A549 treated with dexamethasone at 1 μM for 4 hours (cell line): ENCODE data around the gene AGFG2. TPM values are rescaled to one million over a fixed set of nuclear protein-coding genes. Genes with fewer than 3 reads are reported as not detected.

Experiments
- total RNA-seq: library from RNA; stranded (reverse); fragments of 200-300 nt; extraction: Qiagen RNA extraction; gene quantifications from 5 replicates; pipeline ENCODE4 v1.2.3, GENCODE V29; 2022

AGFG2 gene
- 29.4 to 57.4 TPM (median 50.2 TPM) in 5 replicates for total RNA-seq

GRCh38 chr7:100538654-100539435 is at the start of gene AGFG2:
Gene AGFG2, plus strand, starts transcription at chr7:100539203. Its CDS starts 144 bp downstream, at chr7:100539347.

GRCh38 chr7:100573691-100574361 is 34.8 kb downstream of the AGFG2 start, which contains the start of gene SAP25:
Gene SAP25, minus strand, starts transcription at chr7:100573900. Its CDS starts 158 bp downstream, at chr7:100573742.

GRCh38 chr7:100585511-100586265 is 46.7 kb downstream of the AGFG2 start, which contains the start of gene LRCH4:
Gene LRCH4, minus strand, starts transcription at chr7:100586129. Its CDS starts 29 bp downstream, at chr7:100586100.

GRCh38 chr7:100586266-100587025 is 47.4 kb downstream of the AGFG2 start, which contains the start of gene FBXO24:
Gene FBXO24, plus strand, starts transcription at chr7:100586328. Its CDS starts 298 bp downstream, at chr7:100586626.

GRCh38 chr7:100611983-100612729 is 73.2 kb downstream of the AGFG2 start, which contains the start of gene MOSPD3:
Gene MOSPD3, plus strand, starts transcription at chr7:100612540. Its CDS starts 252 bp downstream, at chr7:100612792.

Other genes with a start within 250 kb of the AGFG2 start
- gene SPDYE3, start 231.5 kb upstream of the AGFG2 start, total RNA-seq: not detected in 5 replicates
- gene PILRB, start 181.1 kb upstream of the AGFG2 start, total RNA-seq: 12.1 to 32.0 TPM (median 25.1 TPM) in 5 replicates
- 3.0 to 5.8 TPM (median 5.0 TPM) in 5 replicates for gene PILRA, start 165.7 kb upstream of the AGFG2 start, total RNA-seq
- 0.86 to 1.7 TPM (median 1.5 TPM) in 5 replicates for gene ZCWPW1, start 110.5 kb upstream of the AGFG2 start, total RNA-seq
- 37.5 to 52.8 TPM (median 47.6 TPM) in 5 replicates for gene MEPCE, start 109.4 kb upstream of the AGFG2 start, total RNA-seq
- 32.6 to 42.1 TPM (median 38.3 TPM) in 5 replicates for gene PPP1R35, start 102.7 kb upstream of the AGFG2 start, total RNA-seq
- gene SPACDR, start 74.9 kb upstream of the AGFG2 start, total RNA-seq: 0.47 to 1.1 TPM (median 0.89 TPM) in 5 replicates
- 49.8 to 72.0 TPM (median 61.8 TPM) in 5 replicates for gene TSC22D4, start 60.0 kb upstream of the AGFG2 start, total RNA-seq
- gene NYAP1, start 55.3 kb upstream of the AGFG2 start, total RNA-seq: 3.9 to 7.8 TPM (median 6.4 TPM) in 5 replicates
- gene SAP25, start 34.7 kb downstream of the AGFG2 start, total RNA-seq: 0.32 to 0.66 TPM (median 0.38 TPM) in 4 of 5 replicates, not detected in the other
- 10.2 to 19.5 TPM (median 15.7 TPM) in 5 replicates for gene LRCH4, start 46.9 kb downstream of the AGFG2 start, total RNA-seq
- 0.10 to 0.33 TPM (median 0.25 TPM) in 5 replicates for gene FBXO24, start 47.1 kb downstream of the AGFG2 start, total RNA-seq
- 6.8 to 10.9 TPM (median 8.8 TPM) in 5 replicates for gene PCOLCE, start 63.2 kb downstream of the AGFG2 start, total RNA-seq
- 15.5 to 21.8 TPM (median 20.2 TPM) in 5 replicates for gene MOSPD3, start 73.3 kb downstream of the AGFG2 start, total RNA-seq
- gene TFR2, start 102.3 kb downstream of the AGFG2 start, total RNA-seq: 1.9 to 2.7 TPM (median 2.4 TPM) in 5 replicates
- gene ACTL6B, start 117.2 kb downstream of the AGFG2 start, total RNA-seq: not detected in 5 replicates
- 159 to 275 TPM (median 264 TPM) in 5 replicates for gene GNB2, start 134.5 kb downstream of the AGFG2 start, total RNA-seq
- gene GIGYF1, start 155.0 kb downstream of the AGFG2 start, total RNA-seq: 8.9 to 19.9 TPM (median 15.2 TPM) in 5 replicates
- 69.0 to 94.3 TPM (median 86.0 TPM) in 5 replicates for gene POP7, start 166.9 kb downstream of the AGFG2 start, total RNA-seq
- gene EPO, start 181.3 kb downstream of the AGFG2 start, total RNA-seq: 0.06 TPM in 1 of 5 replicates, not detected in the others
- not detected in 5 replicates for gene ZAN, start 194.4 kb downstream of the AGFG2 start, total RNA-seq